ENCODE data around the gene TIMP4.

The TIMP4 gene

GRCh38 chr3:12158387-12159226 lies at the start of gene TIMP4:
Gene TIMP4, minus strand, starts transcription at chr3:12158912. Its CDS starts 72 bp downstream, at chr3:12158840.
- no peak for DNase-seq (ENCODE audit: low read depth in 3 of 3)

- no peak for DNase-seq (ENCODE audit: low read depth in 3 of 3)
Observed at GRCh38 chr3:12205171-12205570, 46.5 kb upstream of the TIMP4 start.

GRCh38 chr3:12201813-12202212 lies 43.1 kb upstream of the TIMP4 start:
- DNase-seq (ENCODE audit: low read depth in 3 of 3): no peak

- DNase-seq (ENCODE audit: low read depth in 3 of 3): no peak
Observed at GRCh38 chr3:12198301-12198700, 39.6 kb upstream of the TIMP4 start.

GRCh38 chr3:12197475-12197874 lies 38.8 kb upstream of the TIMP4 start:
- no peak for DNase-seq (ENCODE audit: low read depth in 3 of 3)

GRCh38 chr3:12196684-12197083 lies 38.0 kb upstream of the TIMP4 start:
- DNase-seq (ENCODE audit: low read depth in 3 of 3): no peak

- no peak for DNase-seq (ENCODE audit: low read depth in 3 of 3)
Observed at GRCh38 chr3:12195231-12195630, 36.5 kb upstream of the TIMP4 start.

GRCh38 chr3:12194669-12195161 lies 36.0 kb upstream of the TIMP4 start:
- DNase-seq (ENCODE audit: low read depth in 3 of 3): no peak

- DNase-seq (ENCODE audit: low read depth in 3 of 3): no peak
Observed at GRCh38 chr3:12194209-12194608, 35.5 kb upstream of the TIMP4 start.

- no peak for DNase-seq (ENCODE audit: low read depth in 3 of 3)
Observed at GRCh38 chr3:12193485-12194165, 34.9 kb upstream of the TIMP4 start.

- no peak for DNase-seq (ENCODE audit: low read depth in 3 of 3)
Observed at GRCh38 chr3:12192655-12193484, 34.2 kb upstream of the TIMP4 start.

GRCh38 chr3:12192173-12192572 lies 33.5 kb upstream of the TIMP4 start:
- DNase-seq (ENCODE audit: low read depth in 3 of 3): no peak

- DNase-seq (ENCODE audit: low read depth in 3 of 3): no peak
Observed at GRCh38 chr3:12191559-12191958, 32.8 kb upstream of the TIMP4 start.

GRCh38 chr3:12190832-12191231 lies 32.1 kb upstream of the TIMP4 start:
- DNase-seq (ENCODE audit: low read depth in 3 of 3): no peak

GRCh38 chr3:12190221-12190807 lies 31.6 kb upstream of the TIMP4 start:
- no peak for DNase-seq (ENCODE audit: low read depth in 3 of 3)

GRCh38 chr3:12188681-12189287 lies 30.1 kb upstream of the TIMP4 start:
- no peak for DNase-seq (ENCODE audit: low read depth in 3 of 3)

GRCh38 chr3:12188328-12188648 lies 29.6 kb upstream of the TIMP4 start:
- no peak for DNase-seq (ENCODE audit: low read depth in 3 of 3)

- peak; percentile 64 to 79 (median 66) for DNase-seq (ENCODE audit: low read depth in 3 of 3)
Observed at GRCh38 chr3:12187448-12188327, 29.0 kb upstream of the TIMP4 start.

GRCh38 chr3:12186515-12187286 lies 28.0 kb upstream of the TIMP4 start:
- no peak for DNase-seq (ENCODE audit: low read depth in 3 of 3)

- no peak for DNase-seq (ENCODE audit: low read depth in 3 of 3)
Observed at GRCh38 chr3:12186046-12186445, 27.3 kb upstream of the TIMP4 start.

Data from stimulated activated CD4-positive, alpha-beta T cell treated with anti-CD3 and anti-CD28 coated beads, TNF-alpha, amount 100 ng/mL, for 48 hours (primary cell).